Measurements from ENCODE around the gene FDXACB1. TPM values are rescaled to one million over a fixed set of nuclear protein-coding genes. Genes with fewer than 3 reads are reported as not detected.
A peak's percentile ranks its signal among the peaks of the same experiment; 100 is the strongest.

The FDXACB1 gene
- total and polyA plus RNA-seq, 9 of the 15 experiments (the other 6 are each of a cell fraction or from before 2014, with no cell fraction given): 3.2 to 7.5 (median 5.3) TPM

GRCh38 chr11:111926505-111927391 lies 47.8 kb upstream of the FDXACB1 start (continued):
- TF ChIP-seq NR2F6 (CRISPR knock-in tag; IDR thresholded peaks at IDR 0.05) (no peak), HDAC6 (IDR thresholded peaks at IDR 0.05; ENCODE audit: low read depth, low read length) (no peak), ZNF668 (CRISPR knock-in tag; IDR thresholded peaks at IDR 0.05) (peak; percentile 48; the same call in 1 of the 2 replicates), FOXA3 (CRISPR knock-in tag; conservative IDR thresholded peaks at IDR 0.05 in 1 of 2, IDR thresholded peaks at IDR 0.05 in 1 of 2) (0 out of 4 replicates have a peak, but pooled peaks of 1 of the 2 experiments have one; percentile 4), HMGN3 (IDR thresholded peaks at IDR 0.05; ENCODE audit: borderline replicate concordance, extremely low read depth, insufficient read length, low read depth, low read length) (peak; percentile 55), TARDBP (IDR thresholded peaks at IDR 0.05) (no peak; the same call in 1 of the 2 replicates), FOXK1 (CRISPR knock-in tag; IDR thresholded peaks at IDR 0.05; ENCODE audit: borderline replicate concordance) (peak; percentile 42; the same call in 1 of the 2 replicates), TAF7 (tag; IDR thresholded peaks at IDR 0.05) (no peak; the same call in 1 of the 2 replicates), PHB2 (IDR thresholded peaks at IDR 0.05; ENCODE audit: low read depth) (no peak), HMG20A (CRISPR knock-in tag; conservative IDR thresholded peaks at IDR 0.05) (no peak), ZNF23 (CRISPR knock-in tag; IDR thresholded peaks at IDR 0.05) (no peak), SREBF1 (IDR thresholded peaks at IDR 0.05; ENCODE audit: borderline replicate concordance, low read depth, low read length) (no peak), BCL6 (CRISPR knock-in tag; IDR thresholded peaks at IDR 0.05) (no peak), NR2C2 (CRISPR knock-in tag; IDR thresholded peaks at IDR 0.05) (no peak; the same call in 1 of the 2 replicates), NR2C2 (tag; IDR thresholded peaks at IDR 0.05) (no peak)
- TF ChIP-seq, protein P1, sequence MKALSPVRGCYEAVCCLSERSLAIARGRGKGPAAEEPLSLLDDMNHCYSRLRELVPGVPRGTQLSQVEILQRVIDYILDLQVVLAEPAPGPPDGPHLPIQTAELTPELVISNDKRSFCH (CRISPR knock-in tag; IDR thresholded peaks at IDR 0.05): no peak
- TF ChIP-seq, protein P1 (tag; IDR thresholded peaks at IDR 0.05): 0 out of 2 replicates have a peak, but pooled peaks have one; percentile 50
- TF ChIP-seq, protein P2, sequence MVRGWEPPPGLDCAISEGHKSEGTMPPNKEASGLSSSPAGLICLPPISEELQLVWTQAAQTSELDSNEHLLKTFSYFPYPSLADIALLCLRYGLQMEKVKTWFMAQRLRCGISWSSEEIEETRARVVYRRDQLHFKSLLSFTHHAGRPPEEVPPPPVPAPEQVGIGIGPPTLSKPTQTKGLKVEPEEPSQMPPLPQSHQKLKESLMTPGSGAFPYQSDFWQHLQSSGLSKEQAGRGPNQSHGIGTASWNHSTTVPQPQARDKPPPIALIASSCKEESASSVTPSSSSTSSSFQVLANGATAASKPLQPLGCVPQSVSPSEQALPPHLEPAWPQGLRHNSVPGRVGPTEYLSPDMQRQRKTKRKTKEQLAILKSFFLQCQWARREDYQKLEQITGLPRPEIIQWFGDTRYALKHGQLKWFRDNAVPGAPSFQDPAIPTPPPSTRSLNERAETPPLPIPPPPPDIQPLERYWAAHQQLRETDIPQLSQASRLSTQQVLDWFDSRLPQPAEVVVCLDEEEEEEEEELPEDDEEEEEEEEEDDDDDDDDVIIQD (CRISPR knock-in tag; IDR thresholded peaks at IDR 0.05): 0 out of 2 replicates have a peak, but pooled peaks have one; percentile 62
- TF ChIP-seq, protein P3, sequence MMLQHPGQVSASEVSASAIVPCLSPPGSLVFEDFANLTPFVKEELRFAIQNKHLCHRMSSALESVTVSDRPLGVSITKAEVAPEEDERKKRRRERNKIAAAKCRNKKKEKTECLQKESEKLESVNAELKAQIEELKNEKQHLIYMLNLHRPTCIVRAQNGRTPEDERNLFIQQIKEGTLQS (IDR thresholded peaks at IDR 0.05): peak; percentile 8; the same call in 1 of the 2 replicates
- TF ChIP-seq, protein P3 (CRISPR knock-in tag; conservative IDR thresholded peaks at IDR 0.05): no peak

Measured in K562 (cell line).